ENCODE data around the gene FTSJ3.
A peak's percentile ranks its signal among the peaks of the same experiment; 100 is the strongest.

The FTSJ3 gene

DNA sequence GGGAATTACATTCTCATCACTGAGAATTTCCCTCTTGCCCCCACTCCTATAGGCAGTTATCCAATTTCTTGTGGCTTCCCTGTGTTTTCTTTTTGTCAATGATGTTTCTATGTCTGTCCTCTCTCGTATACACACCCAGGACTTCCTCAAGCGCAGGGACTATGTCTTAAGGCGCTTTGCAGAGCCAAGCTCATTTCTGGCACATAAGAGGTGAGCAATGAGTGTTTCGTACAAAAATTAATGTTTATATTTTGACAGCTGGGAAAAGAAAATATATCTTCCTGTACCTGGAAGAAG is 52.5 kb downstream of the FTSJ3 start:
- ATAC-seq: no peak
- TF ChIP-seq BACH2 (CRISPR knock-in tag; IDR thresholded peaks at IDR 0.05; ENCODE audit: borderline replicate concordance) (no peak), POU6F1 (CRISPR knock-in tag; IDR thresholded peaks at IDR 0.05; ENCODE audit: borderline replicate concordance, low read depth) (no peak), PPARA (CRISPR knock-in tag; IDR thresholded peaks at IDR 0.05; ENCODE audit: borderline replicate concordance) (no peak), ESRRG (CRISPR knock-in tag; IDR thresholded peaks at IDR 0.05) (no peak), OSR1 (CRISPR knock-in tag; IDR thresholded peaks at IDR 0.05) (no peak), CSRNP3 (CRISPR knock-in tag; IDR thresholded peaks at IDR 0.05) (no peak), ZFP3 (CRISPR knock-in tag; IDR thresholded peaks at IDR 0.05) (no peak)
- TF ChIP-seq, protein P1, sequence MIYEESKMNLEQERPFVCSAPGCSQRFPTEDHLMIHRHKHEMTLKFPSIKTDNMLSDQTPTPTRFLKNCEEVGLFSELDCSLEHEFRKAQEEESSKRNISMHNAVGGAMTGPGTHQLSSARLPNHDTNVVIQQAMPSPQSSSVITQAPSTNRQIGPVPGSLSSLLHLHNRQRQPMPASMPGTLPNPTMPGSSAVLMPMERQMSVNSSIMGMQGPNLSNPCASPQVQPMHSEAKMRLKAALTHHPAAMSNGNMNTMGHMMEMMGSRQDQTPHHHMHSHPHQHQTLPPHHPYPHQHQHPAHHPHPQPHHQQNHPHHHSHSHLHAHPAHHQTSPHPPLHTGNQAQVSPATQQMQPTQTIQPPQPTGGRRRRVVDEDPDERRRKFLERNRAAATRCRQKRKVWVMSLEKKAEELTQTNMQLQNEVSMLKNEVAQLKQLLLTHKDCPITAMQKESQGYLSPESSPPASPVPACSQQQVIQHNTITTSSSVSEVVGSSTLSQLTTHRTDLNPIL (CRISPR knock-in tag; IDR thresholded peaks at IDR 0.05; ENCODE audit: low read depth): no peak

GRCh38 chr17:63774141-63774968 is 53.1 kb downstream of the FTSJ3 start, which contains the start of gene DDX42:
Gene DDX42 (plus strand): TSS chr17:63774170. CDS start chr17:63787050, 12,880 bp downstream.
- ATAC-seq: peak; percentile 35
- TF ChIP-seq ZNF565 (CRISPR knock-in tag; conservative IDR thresholded peaks at IDR 0.05; ENCODE audit: low read depth): no peak
- TF ChIP-seq PATZ1 (CRISPR knock-in tag; IDR thresholded peaks at IDR 0.05; ENCODE audit: borderline replicate concordance): no peak
- TF ChIP-seq ZNF70 (CRISPR knock-in tag; IDR thresholded peaks at IDR 0.05): no peak
- TF ChIP-seq TSHZ2 (CRISPR knock-in tag; IDR thresholded peaks at IDR 0.05): no peak
- no peak for TF ChIP-seq TCF4 (CRISPR knock-in tag; IDR thresholded peaks at IDR 0.05; ENCODE audit: borderline replicate concordance)
- TF ChIP-seq PPARA (CRISPR knock-in tag; IDR thresholded peaks at IDR 0.05; ENCODE audit: borderline replicate concordance): no peak
- TF ChIP-seq, protein P1 (CRISPR knock-in tag; IDR thresholded peaks at IDR 0.05; ENCODE audit: low read depth): no peak
- TF ChIP-seq ARNTL (CRISPR knock-in tag; IDR thresholded peaks at IDR 0.05; ENCODE audit: borderline replicate concordance, low read depth): no peak
- TF ChIP-seq OSR1 (CRISPR knock-in tag; IDR thresholded peaks at IDR 0.05): no peak
- TF ChIP-seq POU6F1 (CRISPR knock-in tag; IDR thresholded peaks at IDR 0.05; ENCODE audit: borderline replicate concordance, low read depth): no peak
- no peak for TF ChIP-seq ZNF8 (CRISPR knock-in tag; IDR thresholded peaks at IDR 0.05)
- no peak for TF ChIP-seq CSDC2 (CRISPR knock-in tag; IDR thresholded peaks at IDR 0.05)
- TF ChIP-seq ZC3H10 (CRISPR knock-in tag; IDR thresholded peaks at IDR 0.05): no peak
- TF ChIP-seq CSRNP3 (CRISPR knock-in tag; IDR thresholded peaks at IDR 0.05): no peak
- TF ChIP-seq TOX (CRISPR knock-in tag; IDR thresholded peaks at IDR 0.05; ENCODE audit: borderline replicate concordance): no peak
- TF ChIP-seq ESRRG (CRISPR knock-in tag; IDR thresholded peaks at IDR 0.05): no peak
- no peak for TF ChIP-seq GLIS3 (CRISPR knock-in tag; IDR thresholded peaks at IDR 0.05)

Data from SK-N-SH treated with all-trans-retinoic acid at 6 μM for 48 hours (cell line).